Heart left ventricle (tissue), 13 donors: ENCODE measurements around the gene MAP3K5.

Source experiments
- POLR2A ChIP-seq, 2 donors: fragments of 450-650 bp; IDR thresholded peaks; one replicate each; pipeline ENCODE4 v1.6.1; 2017; ENCODE audit warnings: antibody characterized with exemption in 2 of 2, mild to moderate bottlenecking in 2 of 2, moderate library complexity in 2 of 2
- TF ChIP-seq, protein P1 (sequence below), 12 donors: fragments of 200-600 bp; sonication (generic) in 4 of 12; IDR thresholded peaks; one replicate each; pipeline versions ENCODE4 v1.5.0 to v1.8.0; 2018 to 2022; ENCODE audit warnings: antibody characterized with exemption in 12 of 12, mild to moderate bottlenecking in 5 of 12
- donor health status: ischemic (EF 13 %, LVEDD 7.1; RV severe dilation, severe dysfunction).
- donor health status: DM: no; HTN: yes; CAD: no.
- donor health status: DM: no; HTN: no; CAD: no.
- donor health status: ischemic (EF 25% LVEDD 6.9; RV normal size, moderate dysfunction).
- donor health status: ischemic (EF 25% LVEDD 5.7; RV mildly dilated, moderate dysfunction).
- donor health status: ischemic (EF 35%, LVEDD 5.7; RV mildly dilated, moderate dysfunction).
- donor health status: nonischemic (EF 11% LVEDD 7.7; RV severe dilation, severe dysfunction).
- donor health status: DM: yes; HTN: yes; CAD: no.
- donor health status: PGD.
- donor health status: ischemic (EF 29% LVEDD 5.4; RV normal size, mild dysfunction).
- donor health status: nonischemic (EF 23%, LVEDD 6.1; RV moderate dilation, normal function).

DNA sequence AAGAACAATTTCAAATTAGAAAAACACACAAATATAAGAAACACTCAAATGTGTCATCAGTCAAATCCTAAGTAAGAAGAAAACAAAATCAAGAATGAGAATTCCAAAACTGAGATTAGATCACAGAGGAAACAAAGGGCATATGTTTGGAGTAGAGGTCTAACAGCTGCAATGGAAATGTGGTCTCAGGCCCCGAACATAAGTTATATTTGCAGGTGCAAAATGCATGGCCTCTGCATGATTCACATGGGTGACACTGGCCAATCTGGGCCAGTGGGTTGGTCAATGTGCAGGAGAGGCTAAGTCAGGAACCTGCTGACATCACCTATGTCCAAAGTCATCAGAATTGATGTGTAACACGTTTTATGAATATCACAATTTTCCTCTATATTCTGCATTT, 133.6 kb downstream of the MAP3K5 start:
- TF ChIP-seq, protein P1, sequence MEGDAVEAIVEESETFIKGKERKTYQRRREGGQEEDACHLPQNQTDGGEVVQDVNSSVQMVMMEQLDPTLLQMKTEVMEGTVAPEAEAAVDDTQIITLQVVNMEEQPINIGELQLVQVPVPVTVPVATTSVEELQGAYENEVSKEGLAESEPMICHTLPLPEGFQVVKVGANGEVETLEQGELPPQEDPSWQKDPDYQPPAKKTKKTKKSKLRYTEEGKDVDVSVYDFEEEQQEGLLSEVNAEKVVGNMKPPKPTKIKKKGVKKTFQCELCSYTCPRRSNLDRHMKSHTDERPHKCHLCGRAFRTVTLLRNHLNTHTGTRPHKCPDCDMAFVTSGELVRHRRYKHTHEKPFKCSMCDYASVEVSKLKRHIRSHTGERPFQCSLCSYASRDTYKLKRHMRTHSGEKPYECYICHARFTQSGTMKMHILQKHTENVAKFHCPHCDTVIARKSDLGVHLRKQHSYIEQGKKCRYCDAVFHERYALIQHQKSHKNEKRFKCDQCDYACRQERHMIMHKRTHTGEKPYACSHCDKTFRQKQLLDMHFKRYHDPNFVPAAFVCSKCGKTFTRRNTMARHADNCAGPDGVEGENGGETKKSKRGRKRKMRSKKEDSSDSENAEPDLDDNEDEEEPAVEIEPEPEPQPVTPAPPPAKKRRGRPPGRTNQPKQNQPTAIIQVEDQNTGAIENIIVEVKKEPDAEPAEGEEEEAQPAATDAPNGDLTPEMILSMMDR (IDR thresholded peaks at IDR 0.05), result no peak
- TF ChIP-seq POLR2A (IDR thresholded peaks at IDR 0.05), result no peak
